Measurements from ENCODE around the gene TRIM58. TPM values are rescaled to one million over a fixed set of nuclear protein-coding genes. Genes with fewer than 3 reads are reported as not detected.

The TRIM58 gene
- total RNA-seq, 1 experiment from 2014 or later, result 1.7 TPM

DNA sequence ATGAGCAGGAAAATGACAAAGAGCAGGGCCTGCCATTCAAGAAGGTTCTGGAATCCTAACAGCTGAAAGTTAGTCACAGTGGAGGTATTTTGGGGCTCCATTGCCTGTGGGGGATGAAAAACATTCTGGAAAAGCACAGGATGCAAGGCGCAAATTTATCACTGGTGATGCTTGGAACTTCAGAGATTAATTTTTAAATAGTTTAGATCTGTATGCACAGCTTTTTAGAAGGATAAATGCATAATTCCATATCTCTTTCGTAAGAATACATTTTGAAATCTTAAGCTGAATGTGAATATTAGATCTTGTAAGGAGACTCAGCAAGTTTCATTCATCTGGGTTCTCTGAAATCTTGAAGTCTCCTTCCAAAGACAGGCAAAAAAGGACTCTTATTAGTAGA lies 15.2 kb upstream of the TRIM58 start, which contains the start of gene OR11L1:
Gene OR11L1, minus strand, starts transcription at position 101 of the 400 bp plus-strand sequence. Its CDS starts 0 bp downstream, at position 101.
- no peak within 1 kb of the TSS for H3K4me2 ChIP-seq (ENCODE audit: insufficient read depth, insufficient read length, low read length)
- no peak within 1 kb of the TSS for H4K91ac ChIP-seq (ENCODE audit: insufficient read length, low read depth, low read length)
- no peak within 1 kb of the TSS for H2BK20ac ChIP-seq (ENCODE audit: low read depth, low read length, poor library complexity, severe bottlenecking)
- no peaks in the 10 kb centered on the region for H4K20me1 ChIP-seq (ENCODE audit: control insufficient read depth, insufficient read depth, insufficient read length)
- no peak within 1 kb of the TSS for H3K4me3 Mint-ChIP-seq
- H3K23ac ChIP-seq (ENCODE audit: insufficient read length, low read depth, low read length), result no peak within 1 kb of the TSS
- H3K4me1 ChIP-seq (ENCODE audit: insufficient read depth, low read length), result no peaks in the 10 kb centered on the region
- DNase-seq, result no peak
- H3K79me2 ChIP-seq (ENCODE audit: insufficient read depth, low read length), result no peaks in the 10 kb centered on the region
- H3K4ac ChIP-seq (ENCODE audit: low read depth, low read length), result no peak within 1 kb of the TSS
- H3K36me3 Mint-ChIP-seq (ENCODE audit: insufficient read depth in 1 of 3, low read depth in 3 of 3), result no peaks in the 10 kb centered on the region; a peak in 1 of 7 replicates
- no peak within 1 kb of the TSS for H3K9ac ChIP-seq (ENCODE audit: extremely low read depth, insufficient read length, low read length)
- no peak within 1 kb of the TSS for H2AFZ ChIP-seq (ENCODE audit: low read length)
- H4K8ac ChIP-seq (replicated peaks; ENCODE audit: insufficient read length, low read depth, low read length), result no peak within 1 kb of the TSS
- H3K23me2 ChIP-seq (ENCODE audit: insufficient read length, low read depth, low read length, poor library complexity, severe bottlenecking), result no peaks in the 10 kb centered on the region
- no peaks in the 10 kb centered on the region for H3K79me1 ChIP-seq (ENCODE audit: insufficient read depth, low read depth, low read length, poor library complexity, severe bottlenecking)
- H3K27ac ChIP-seq (ENCODE audit: insufficient read length, low read depth, low read length), result no peak within 1 kb of the TSS
- H3K27ac Mint-ChIP-seq, result no peak within 1 kb of the TSS
- no peak within 1 kb of the TSS for H3K56ac ChIP-seq (ENCODE audit: insufficient read length, low read depth, low read length)
- no peak within 1 kb of the TSS for H3K18ac ChIP-seq (ENCODE audit: insufficient read length, low read depth, low read length)
- H3K4me1 Mint-ChIP-seq, result 0 out of 4 replicates have a peak, but pooled peaks cover 0 to 2% of the 10 kb centered on the region in 2 experiments
- H3K9me3 ChIP-seq (ENCODE audit: control insufficient read depth, low read depth, low read length), result peaks cover 29% of the 10 kb centered on the region
- H2BK120ac ChIP-seq (ENCODE audit: low read depth, low read length, poor library complexity, severe bottlenecking), result no peak within 1 kb of the TSS
- H2BK12ac ChIP-seq (ENCODE audit: insufficient read length, low read depth, low read length), result no peak within 1 kb of the TSS
- peaks cover 35 to 43% of the 10 kb centered on the region in 2 experiments for H3K9me3 Mint-ChIP-seq
- H2BK15ac ChIP-seq (ENCODE audit: low read depth, low read length), result no peak within 1 kb of the TSS
- H2AK5ac ChIP-seq (ENCODE audit: insufficient read length, low read length), result no peak within 1 kb of the TSS
- no peaks in the 10 kb centered on the region for H3K27me3 Mint-ChIP-seq (ENCODE audit: low read depth)
- TF ChIP-seq, protein P1, sequence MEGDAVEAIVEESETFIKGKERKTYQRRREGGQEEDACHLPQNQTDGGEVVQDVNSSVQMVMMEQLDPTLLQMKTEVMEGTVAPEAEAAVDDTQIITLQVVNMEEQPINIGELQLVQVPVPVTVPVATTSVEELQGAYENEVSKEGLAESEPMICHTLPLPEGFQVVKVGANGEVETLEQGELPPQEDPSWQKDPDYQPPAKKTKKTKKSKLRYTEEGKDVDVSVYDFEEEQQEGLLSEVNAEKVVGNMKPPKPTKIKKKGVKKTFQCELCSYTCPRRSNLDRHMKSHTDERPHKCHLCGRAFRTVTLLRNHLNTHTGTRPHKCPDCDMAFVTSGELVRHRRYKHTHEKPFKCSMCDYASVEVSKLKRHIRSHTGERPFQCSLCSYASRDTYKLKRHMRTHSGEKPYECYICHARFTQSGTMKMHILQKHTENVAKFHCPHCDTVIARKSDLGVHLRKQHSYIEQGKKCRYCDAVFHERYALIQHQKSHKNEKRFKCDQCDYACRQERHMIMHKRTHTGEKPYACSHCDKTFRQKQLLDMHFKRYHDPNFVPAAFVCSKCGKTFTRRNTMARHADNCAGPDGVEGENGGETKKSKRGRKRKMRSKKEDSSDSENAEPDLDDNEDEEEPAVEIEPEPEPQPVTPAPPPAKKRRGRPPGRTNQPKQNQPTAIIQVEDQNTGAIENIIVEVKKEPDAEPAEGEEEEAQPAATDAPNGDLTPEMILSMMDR (conservative IDR thresholded peaks at IDR 0.05), result no peak
- H2BK5ac ChIP-seq (ENCODE audit: insufficient read length, low read length), result no peak within 1 kb of the TSS
- no peak within 1 kb of the TSS for H4K5ac ChIP-seq (ENCODE audit: insufficient read length, low read depth, low read length)
- H3K27me3 ChIP-seq (ENCODE audit: insufficient read depth, low read length), result no peaks in the 10 kb centered on the region
- H3K14ac ChIP-seq (ENCODE audit: insufficient read depth, low read length), result no peak within 1 kb of the TSS
- WGBS (ENCODE audit: extremely low coverage, insufficient read length, low lambda C conversion rate), result no CpG with 5 or more reads among the region's 2 CpGs
- no peak within 1 kb of the TSS for H3T11ph ChIP-seq (ENCODE audit: low read length)

Measured in H9 (cell line).